PC-3 (cell line): Measurements from ENCODE around the gene SCMH1. TPM values are rescaled to one million over a fixed set of nuclear protein-coding genes. Genes with fewer than 3 reads are reported as not detected.

ENCODE experiments used
- ATAC-seq: fragments of 200-7000 bp; cut with Tn5 transposase; 2 replicates; pipeline ENCODE4 v1.9.1; 2020; ENCODE audit warnings: mild to moderate bottlenecking, moderate library complexity
- BruUV-seq: library from RNA; stranded (reverse); fragments of 400-500 nt; replicated peaks from 2 replicates; lab custom pipeline; 2021; lab: Mats Ljungman, UMichigan
- CTCF ChIA-PET: fragments of 300-600 bp; sonication (Branson Sonifier 250); formaldehyde crosslinking; loops from one replicate; lab custom pipeline; 2022; ENCODE audit warnings: antibody characterized with exemption; lab: Charles Lee
- POLR2A ChIA-PET: fragments of 300-600 bp; sonication (Branson Sonifier 250); formaldehyde crosslinking; loops from one replicate; lab custom pipeline; 2022; ENCODE audit warnings: antibody characterized with exemption; ENCODE audit not compliant: unreplicated experiment; lab: Charles Lee
- DNase-seq: peaks from one replicate; pipeline ENCODE4 v3.0.0-alpha.2; 2015
- H2AFZ ChIP-seq: fragments of 300-600 bp; sonication (generic); 2 replicates; pipeline ENCODE4 v1.6.0; 2016; ENCODE audit warnings: antibody characterized with exemption, low read length
- H3F3A ChIP-seq: fragments of 300-600 bp; sonication (generic); one replicate; pipeline ENCODE4 v1.6.0; 2017; ENCODE audit warnings: antibody characterized with exemption, low read length, control low read depth, mild to moderate bottlenecking; ENCODE audit not compliant: unreplicated experiment
- H3K27ac ChIP-seq: fragments of 300-600 bp; sonication (generic); 2 replicates; pipeline ENCODE4 v1.5.1; 2016; ENCODE audit warnings: mild to moderate bottlenecking, low read length
- H3K27me3 ChIP-seq: fragments of 300-600 bp; sonication (generic); 2 replicates; pipeline ENCODE4 v1.6.1; 2016; ENCODE audit warnings: low read length, mixed read lengths
- H3K36me3 ChIP-seq: fragments of 300-600 bp; sonication (generic); 2 replicates; pipeline ENCODE4 v1.6.1; 2016; ENCODE audit warnings: low read depth, mixed run types, low read length, mixed read lengths
- H3K4me1 ChIP-seq: fragments of 300-600 bp; sonication (generic); 2 replicates; pipeline ENCODE4 v1.5.1; 2016; ENCODE audit warnings: low read length; ENCODE audit not compliant: insufficient read depth
- H3K4me2 ChIP-seq: fragments of 300-600 bp; sonication (generic); 2 replicates; pipeline ENCODE4 v1.6.0; 2016; ENCODE audit warnings: low read length
- H3K4me3 ChIP-seq: fragments of 300-600 bp; sonication (generic); 2 replicates; pipeline ENCODE4 v1.5.1; 2016; ENCODE audit warnings: mild to moderate bottlenecking, low read length, mixed read lengths
- H3K79me2 ChIP-seq: fragments of 300-600 bp; sonication (generic); 2 replicates; pipeline ENCODE4 v1.6.1; 2017; ENCODE audit warnings: low read length, mixed read lengths
- H3K9ac ChIP-seq: fragments of 300-600 bp; sonication (generic); 2 replicates; pipeline ENCODE4 v1.6.0; 2016; ENCODE audit warnings: mild to moderate bottlenecking, low read length
- H3K9me2 ChIP-seq: fragments of 300-600 bp; sonication (generic); replicated peaks from 2 replicates; pipeline ENCODE4 v1.6.1; 2016; ENCODE audit warnings: mixed run types, low read length, mixed read lengths
- H3K9me3 ChIP-seq: fragments of 300-600 bp; sonication (generic); 2 replicates; pipeline ENCODE4 v1.6.1; 2016; ENCODE audit warnings: low read length, mixed read lengths
- H4K20me1 ChIP-seq: fragments of 300-600 bp; sonication (generic); 2 replicates; pipeline ENCODE4 v1.6.1; 2016; ENCODE audit warnings: low read length, mixed read lengths
- CTCF ChIP-seq: fragments of 300-600 bp; sonication (generic); conservative IDR thresholded peaks from 2 replicates; pipeline ENCODE4 v1.5.1; 2017; ENCODE audit warnings: antibody characterized with exemption, low read depth, mild to moderate bottlenecking, low read length
- EZH2 ChIP-seq: fragments of 300-600 bp; sonication (generic); IDR thresholded peaks from one replicate; pipeline ENCODE4 v1.6.1; 2017; ENCODE audit warnings: antibody characterized with exemption, mild to moderate bottlenecking, low read length; ENCODE audit not compliant: unreplicated experiment
- EZH2phosphoT487 ChIP-seq: fragments of 300-600 bp; sonication (generic); IDR thresholded peaks from 2 replicates; pipeline ENCODE4 v1.6.1; 2018; ENCODE audit warnings: mild to moderate bottlenecking, antibody characterized with exemption, low read length, borderline replicate concordance
- intact Hi-C: fragments of 100-400 bp; cut with micrococcal nuclease; formaldehyde crosslinking; loops from 2 replicates; pipeline ENCODE4 v1.9.0; 2023
- total RNA-seq: library from RNA; depleted of rRNA; stranded (reverse); fragments of >200 nt; gene quantifications from 2 replicates; pipeline ENCODE4 v1.2.3, GENCODE V29; 2014

Gene SCMH1
- total RNA-seq, 1 experiment from 2014 or later, result 33.6 TPM

GRCh38 chr1:41226815-41227434 lies 15.2 kb downstream of the SCMH1 start:
- Histone ChIP-seq H3F3A (no peaks in the 10 kb centered on the region), H4K20me1 (no peaks in the 10 kb centered on the region), H3K9ac (no peak overlapping the region), H2AFZ (no peak overlapping the region), H3K4me3 (no peak overlapping the region), H3K4me1 (no peaks in the 10 kb centered on the region), H3K9me3 (no peaks in the 10 kb centered on the region), H3K27me3 (no peaks in the 10 kb centered on the region), H3K9me2 (no peaks in the 10 kb centered on the region), H3K79me2 (peaks cover 32% of the 10 kb centered on the region), H3K4me2 (no peak overlapping the region), H3K27ac (no peak overlapping the region), H3K36me3 (no peaks in the 10 kb centered on the region)
- CTCF ChIA-PET, result no interaction called here
- no TSS peak for BruUV-seq
- TF ChIP-seq EZH2 (no peak), CTCF (no peak), EZH2phosphoT487 (no peak)
- intact Hi-C loops, result no loop called here
- DNase-seq (no peak), ATAC-seq (no peak)
- POLR2A ChIA-PET, result no interaction called here

- BruUV-seq, result no TSS peak
- H3K9me2 ChIP-seq, result no peaks in the 10 kb centered on the region
These were observed 16.6 kb downstream of the SCMH1 start for GRCh38 chr1:41225495-41225894.

More at GRCh38 chr1:41225495-41225894, 16.6 kb downstream of the SCMH1 start:
- H3K4me3 ChIP-seq, result no peak overlapping the region
- ChIA-PET CTCF (no interaction called here), POLR2A (no interaction called here)
- no peaks in the 10 kb centered on the region for H3F3A ChIP-seq
- TF ChIP-seq EZH2 (no peak), EZH2phosphoT487 (no peak), CTCF (no peak)
- no peak overlapping the region for H2AFZ ChIP-seq
- H3K27me3 ChIP-seq, result no peaks in the 10 kb centered on the region
- no peaks in the 10 kb centered on the region for H4K20me1 ChIP-seq
- H3K79me2 ChIP-seq, result peaks cover 27% of the 10 kb centered on the region
- no peak overlapping the region for H3K4me2 ChIP-seq
- H3K27ac ChIP-seq, result no peak overlapping the region
- ATAC-seq, result no peak
- no peaks in the 10 kb centered on the region for H3K9me3 ChIP-seq
- 0 out of 2 replicates have a peak, but pooled peaks cover 4% of the 10 kb centered on the region for H3K36me3 ChIP-seq
- intact Hi-C loops, result no loop called here
- H3K9ac ChIP-seq, result no peak overlapping the region
- DNase-seq, result no peak
- no peaks in the 10 kb centered on the region for H3K4me1 ChIP-seq
